Measurements from ENCODE around the gene GMNC.

The GMNC gene

GRCh38 chr3:190840146-190840545, 22.3 kb downstream of the GMNC start:
- no peaks in the 10 kb centered on the region for H3K27me3 ChIP-seq (replicated peaks; ENCODE audit: insufficient read depth, low read length)
- no peaks in the 10 kb centered on the region for H3K36me3 ChIP-seq (replicated peaks; ENCODE audit: insufficient read depth, low read length)
- H3K9me3 ChIP-seq (replicated peaks; ENCODE audit: insufficient read depth, low read length), result no peaks in the 10 kb centered on the region
- H3K4me3 ChIP-seq (ENCODE audit: low read length), result no peak overlapping the region
- no peak overlapping the region for H2AFZ ChIP-seq (ENCODE audit: low read length)
- H3K9me2 ChIP-seq (replicated peaks; ENCODE audit: insufficient read depth, low read length), result no peaks in the 10 kb centered on the region
- H3F3A ChIP-seq (ENCODE audit: insufficient read depth, low read length), result no peaks in the 10 kb centered on the region
- no peaks in the 10 kb centered on the region for H3K4me1 ChIP-seq (ENCODE audit: low read length)
- H4K20me1 ChIP-seq (ENCODE audit: insufficient read depth, low read length), result no peaks in the 10 kb centered on the region
- no peak overlapping the region for H3K9ac ChIP-seq (ENCODE audit: low read length)
- no peak overlapping the region for H3K27ac ChIP-seq (ENCODE audit: low read length)
- DNase-seq, result peak; percentile 36
- no peaks in the 10 kb centered on the region for H3K79me2 ChIP-seq (ENCODE audit: low read length)
- H3K4me2 ChIP-seq (ENCODE audit: low read depth, low read length), result no peak overlapping the region
- TF ChIP-seq CTCF (IDR thresholded peaks at IDR 0.05; ENCODE audit: low read length) (no peak), EZH2phosphoT487 (IDR thresholded peaks at IDR 0.05; ENCODE audit: low read length) (no peak), EZH2 (optimal IDR thresholded peaks at IDR 0.05; ENCODE audit: low read depth, low read length) (no peak)

GRCh38 chr3:190831225-190831624, 31.3 kb downstream of the GMNC start:
- H3K9me3 ChIP-seq (replicated peaks; ENCODE audit: insufficient read depth, low read length), result no peaks in the 10 kb centered on the region
- H2AFZ ChIP-seq (ENCODE audit: low read length), result no peak overlapping the region
- H3K9ac ChIP-seq (ENCODE audit: low read length), result no peak overlapping the region
- H3K4me3 ChIP-seq (ENCODE audit: low read length), result no peak overlapping the region
- H4K20me1 ChIP-seq (ENCODE audit: insufficient read depth, low read length), result no peaks in the 10 kb centered on the region
- H3F3A ChIP-seq (ENCODE audit: insufficient read depth, low read length), result no peaks in the 10 kb centered on the region
- H3K27me3 ChIP-seq (replicated peaks; ENCODE audit: insufficient read depth, low read length), result no peaks in the 10 kb centered on the region
- H3K4me2 ChIP-seq (ENCODE audit: low read depth, low read length), result no peak overlapping the region
- no peaks in the 10 kb centered on the region for H3K79me2 ChIP-seq (ENCODE audit: low read length)
- DNase-seq, result no peak
- H3K36me3 ChIP-seq (replicated peaks; ENCODE audit: insufficient read depth, low read length), result no peaks in the 10 kb centered on the region
- no peaks in the 10 kb centered on the region for H3K4me1 ChIP-seq (ENCODE audit: low read length)
- H3K27ac ChIP-seq (ENCODE audit: low read length), result no peak overlapping the region
- no peaks in the 10 kb centered on the region for H3K9me2 ChIP-seq (replicated peaks; ENCODE audit: insufficient read depth, low read length)
- no peak for TF ChIP-seq CTCF (IDR thresholded peaks at IDR 0.05; ENCODE audit: low read length)
- TF ChIP-seq EZH2phosphoT487 (IDR thresholded peaks at IDR 0.05; ENCODE audit: low read length), result no peak
- TF ChIP-seq EZH2 (optimal IDR thresholded peaks at IDR 0.05; ENCODE audit: low read depth, low read length), result no peak

- no peaks in the 10 kb centered on the region for H3K27me3 ChIP-seq (replicated peaks; ENCODE audit: insufficient read depth, low read length)
- H3K79me2 ChIP-seq (ENCODE audit: low read length), result no peaks in the 10 kb centered on the region
- no peaks in the 10 kb centered on the region for H4K20me1 ChIP-seq (ENCODE audit: insufficient read depth, low read length)
- no peak for DNase-seq
- no peak overlapping the region for H3K9ac ChIP-seq (ENCODE audit: low read length)
- no peaks in the 10 kb centered on the region for H3K4me1 ChIP-seq (ENCODE audit: low read length)
- no peak overlapping the region for H3K4me2 ChIP-seq (ENCODE audit: low read depth, low read length)
- H3K36me3 ChIP-seq (replicated peaks; ENCODE audit: insufficient read depth, low read length), result no peaks in the 10 kb centered on the region
- no peaks in the 10 kb centered on the region for H3K9me2 ChIP-seq (replicated peaks; ENCODE audit: insufficient read depth, low read length)
- H3F3A ChIP-seq (ENCODE audit: insufficient read depth, low read length), result no peaks in the 10 kb centered on the region
- no peak overlapping the region for H2AFZ ChIP-seq (ENCODE audit: low read length)
- H3K9me3 ChIP-seq (replicated peaks; ENCODE audit: insufficient read depth, low read length), result no peaks in the 10 kb centered on the region
- no peak for TF ChIP-seq EZH2phosphoT487 (IDR thresholded peaks at IDR 0.05; ENCODE audit: low read length)
- no peak for TF ChIP-seq EZH2 (optimal IDR thresholded peaks at IDR 0.05; ENCODE audit: low read depth, low read length)
- TF ChIP-seq CTCF (IDR thresholded peaks at IDR 0.05; ENCODE audit: low read length), result no peak
- no peak overlapping the region for H3K4me3 ChIP-seq (ENCODE audit: low read length)
- H3K27ac ChIP-seq (ENCODE audit: low read length), result no peak overlapping the region
Measured at GRCh38 chr3:190830031-190830430, 32.5 kb downstream of the GMNC start.

Measured in MM.1S (cell line).